PC-3 (cell line): ENCODE results near the gene ATXN10. TPM values are rescaled to one million over a fixed set of nuclear protein-coding genes. Genes with fewer than 3 reads are reported as not detected.
A peak's percentile ranks its signal among the peaks of the same experiment; 100 is the strongest.

Experiments used
- ATAC-seq: fragments of 200-7000 bp; cut with Tn5 transposase; 2 replicates; pipeline ENCODE4 v1.9.1; 2020; ENCODE audit warnings: mild to moderate bottlenecking, moderate library complexity
- BruUV-seq: library from RNA; stranded (reverse); fragments of 400-500 nt; replicated peaks from 2 replicates; lab custom pipeline; 2021; lab: Mats Ljungman, UMichigan
- CTCF ChIA-PET: fragments of 300-600 bp; sonication (Branson Sonifier 250); formaldehyde crosslinking; loops from one replicate; lab custom pipeline; 2022; ENCODE audit warnings: antibody characterized with exemption; lab: Charles Lee
- POLR2A ChIA-PET: fragments of 300-600 bp; sonication (Branson Sonifier 250); formaldehyde crosslinking; loops from one replicate; lab custom pipeline; 2022; ENCODE audit warnings: antibody characterized with exemption; ENCODE audit not compliant: unreplicated experiment; lab: Charles Lee
- DNase-seq: peaks from one replicate; pipeline ENCODE4 v3.0.0-alpha.2; 2015
- H2AFZ ChIP-seq: fragments of 300-600 bp; sonication (generic); 2 replicates; pipeline ENCODE4 v1.6.0; 2016; ENCODE audit warnings: antibody characterized with exemption, low read length
- H3F3A ChIP-seq: fragments of 300-600 bp; sonication (generic); one replicate; pipeline ENCODE4 v1.6.0; 2017; ENCODE audit warnings: antibody characterized with exemption, low read length, control low read depth, mild to moderate bottlenecking; ENCODE audit not compliant: unreplicated experiment
- H3K27ac ChIP-seq: fragments of 300-600 bp; sonication (generic); 2 replicates; pipeline ENCODE4 v1.5.1; 2016; ENCODE audit warnings: mild to moderate bottlenecking, low read length
- H3K27me3 ChIP-seq: fragments of 300-600 bp; sonication (generic); 2 replicates; pipeline ENCODE4 v1.6.1; 2016; ENCODE audit warnings: low read length, mixed read lengths
- H3K36me3 ChIP-seq: fragments of 300-600 bp; sonication (generic); 2 replicates; pipeline ENCODE4 v1.6.1; 2016; ENCODE audit warnings: low read depth, mixed run types, low read length, mixed read lengths
- H3K4me1 ChIP-seq: fragments of 300-600 bp; sonication (generic); 2 replicates; pipeline ENCODE4 v1.5.1; 2016; ENCODE audit warnings: low read length; ENCODE audit not compliant: insufficient read depth
- H3K4me2 ChIP-seq: fragments of 300-600 bp; sonication (generic); 2 replicates; pipeline ENCODE4 v1.6.0; 2016; ENCODE audit warnings: low read length
- H3K4me3 ChIP-seq: fragments of 300-600 bp; sonication (generic); 2 replicates; pipeline ENCODE4 v1.5.1; 2016; ENCODE audit warnings: mild to moderate bottlenecking, low read length, mixed read lengths
- H3K79me2 ChIP-seq: fragments of 300-600 bp; sonication (generic); 2 replicates; pipeline ENCODE4 v1.6.1; 2017; ENCODE audit warnings: low read length, mixed read lengths
- H3K9ac ChIP-seq: fragments of 300-600 bp; sonication (generic); 2 replicates; pipeline ENCODE4 v1.6.0; 2016; ENCODE audit warnings: mild to moderate bottlenecking, low read length
- H3K9me2 ChIP-seq: fragments of 300-600 bp; sonication (generic); replicated peaks from 2 replicates; pipeline ENCODE4 v1.6.1; 2016; ENCODE audit warnings: mixed run types, low read length, mixed read lengths
- H3K9me3 ChIP-seq: fragments of 300-600 bp; sonication (generic); 2 replicates; pipeline ENCODE4 v1.6.1; 2016; ENCODE audit warnings: low read length, mixed read lengths
- H4K20me1 ChIP-seq: fragments of 300-600 bp; sonication (generic); 2 replicates; pipeline ENCODE4 v1.6.1; 2016; ENCODE audit warnings: low read length, mixed read lengths
- CTCF ChIP-seq: fragments of 300-600 bp; sonication (generic); conservative IDR thresholded peaks from 2 replicates; pipeline ENCODE4 v1.5.1; 2017; ENCODE audit warnings: antibody characterized with exemption, low read depth, mild to moderate bottlenecking, low read length
- EZH2 ChIP-seq: fragments of 300-600 bp; sonication (generic); IDR thresholded peaks from one replicate; pipeline ENCODE4 v1.6.1; 2017; ENCODE audit warnings: antibody characterized with exemption, mild to moderate bottlenecking, low read length; ENCODE audit not compliant: unreplicated experiment
- EZH2phosphoT487 ChIP-seq: fragments of 300-600 bp; sonication (generic); IDR thresholded peaks from 2 replicates; pipeline ENCODE4 v1.6.1; 2018; ENCODE audit warnings: mild to moderate bottlenecking, antibody characterized with exemption, low read length, borderline replicate concordance
- intact Hi-C: fragments of 100-400 bp; cut with micrococcal nuclease; formaldehyde crosslinking; loops from 2 replicates; pipeline ENCODE4 v1.9.0; 2023
- total RNA-seq: library from RNA; depleted of rRNA; stranded (reverse); fragments of >200 nt; gene quantifications from 2 replicates; pipeline ENCODE4 v1.2.3, GENCODE V29; 2014

The ATXN10 gene
- total RNA-seq, 1 experiment from 2014 or later: 40.6 TPM

DNA sequence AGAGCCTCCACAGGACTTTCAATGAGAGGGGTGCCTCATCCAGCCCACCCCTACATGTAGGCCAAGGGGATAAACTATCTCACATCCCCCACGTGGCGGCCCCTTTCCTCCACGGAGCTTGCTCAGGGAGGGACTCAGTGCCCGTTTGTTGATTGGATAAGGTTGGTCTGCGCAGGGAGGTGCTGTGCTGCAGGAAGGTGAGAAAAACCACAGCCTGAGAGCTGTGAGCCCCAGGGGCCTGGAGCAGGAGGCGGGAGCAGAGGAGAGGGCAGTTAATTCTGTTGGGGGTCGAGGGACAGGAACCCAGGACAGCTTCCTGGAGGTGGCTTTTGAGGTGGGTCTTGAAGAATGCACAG is 31.9 kb upstream of the ATXN10 start:
- H4K20me1 ChIP-seq: no peaks in the 10 kb centered on the region
- no peaks in the 10 kb centered on the region for H3K9me3 ChIP-seq
- CTCF ChIA-PET: no interaction called here
- H3K4me1 ChIP-seq: peaks cover 23% of the 10 kb centered on the region
- peak overlapping the region; percentile 68; the same call in 1 of the 2 replicates for H3K4me2 ChIP-seq
- BruUV-seq: no TSS peak
- POLR2A ChIA-PET: interaction anchor here (0.6 kb wide), 1 partner anchor 280 kb away, joined by 5 read pairs; no protein-coding TSS in a partner anchor
- peak overlapping the region; percentile 77; the same call in 1 of the 2 replicates for H3K9ac ChIP-seq
- no peaks in the 10 kb centered on the region for H3K79me2 ChIP-seq
- no peaks in the 10 kb centered on the region for H3K9me2 ChIP-seq
- no peak overlapping the region for H3K4me3 ChIP-seq
- peaks cover 3% of the 10 kb centered on the region for H3F3A ChIP-seq
- no peaks in the 10 kb centered on the region for H3K27me3 ChIP-seq
- intact Hi-C loops: loop anchor here (2.0 kb wide), 1 partner anchor 61 kb away; no protein-coding TSS in a partner anchor
- H2AFZ ChIP-seq: no peak overlapping the region
- DNase-seq: no peak
- ATAC-seq: no peak
- H3K36me3 ChIP-seq: no peaks in the 10 kb centered on the region
- peak overlapping the region; percentile 96 for H3K27ac ChIP-seq
- no peak for TF ChIP-seq CTCF
- TF ChIP-seq EZH2phosphoT487: no peak
- TF ChIP-seq EZH2: no peak

DNA sequence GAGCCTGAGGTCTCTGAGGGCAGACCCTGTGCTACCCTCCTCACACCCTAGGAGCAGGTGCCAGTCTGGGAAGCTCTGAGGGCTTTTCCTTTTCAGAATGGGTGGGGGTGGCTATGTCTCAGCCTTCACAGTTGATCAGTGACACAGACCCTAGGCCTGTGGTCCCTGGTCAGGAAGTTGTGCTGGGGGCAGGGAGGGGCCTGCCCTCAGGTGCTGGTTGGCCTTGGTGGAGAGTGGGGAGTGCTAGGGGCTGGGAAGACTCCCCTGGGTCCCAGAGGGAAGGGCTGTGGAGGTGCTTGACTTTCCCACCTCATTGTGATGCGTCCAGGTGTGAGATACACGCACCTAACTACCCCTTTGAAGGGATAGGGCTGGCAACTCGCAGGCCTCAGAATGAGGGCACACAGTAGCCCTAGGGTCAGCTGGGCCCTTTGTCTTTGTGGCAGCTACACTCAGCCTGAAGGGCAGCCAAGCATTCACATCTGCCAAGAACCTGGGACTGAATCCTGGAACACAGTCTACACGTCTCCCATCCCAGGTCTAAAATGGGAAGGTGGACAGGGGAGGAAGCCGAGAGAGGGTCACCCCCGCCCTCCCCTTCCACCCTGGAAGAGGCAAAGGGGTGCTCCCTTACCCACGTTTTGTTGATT is 31.2 kb upstream of the ATXN10 start:
- Histone ChIP-seq H3K9ac (no peak overlapping the region), H2AFZ (no peak overlapping the region), H3K27ac (no peak overlapping the region; the same call in 1 of the 2 replicates), H3K27me3 (no peaks in the 10 kb centered on the region), H3K4me2 (no peak overlapping the region), H3F3A (peaks cover 3% of the 10 kb centered on the region), H3K79me2 (no peaks in the 10 kb centered on the region), H3K4me3 (no peak overlapping the region), H3K36me3 (no peaks in the 10 kb centered on the region), H3K9me3 (no peaks in the 10 kb centered on the region), H3K9me2 (no peaks in the 10 kb centered on the region), H4K20me1 (no peaks in the 10 kb centered on the region), H3K4me1 (peaks cover 28% of the 10 kb centered on the region)
- POLR2A ChIA-PET: interaction anchor here (0.6 kb wide), 1 partner anchor 279 kb away, joined by 5 read pairs; no protein-coding TSS in a partner anchor
- no TSS peak for BruUV-seq
- TF ChIP-seq CTCF: no peak
- no peak for TF ChIP-seq EZH2phosphoT487
- no peak for TF ChIP-seq EZH2
- ATAC-seq (no peak), DNase-seq (no peak)
- CTCF ChIA-PET: no interaction called here
- intact Hi-C loops: no loop called here

DNA sequence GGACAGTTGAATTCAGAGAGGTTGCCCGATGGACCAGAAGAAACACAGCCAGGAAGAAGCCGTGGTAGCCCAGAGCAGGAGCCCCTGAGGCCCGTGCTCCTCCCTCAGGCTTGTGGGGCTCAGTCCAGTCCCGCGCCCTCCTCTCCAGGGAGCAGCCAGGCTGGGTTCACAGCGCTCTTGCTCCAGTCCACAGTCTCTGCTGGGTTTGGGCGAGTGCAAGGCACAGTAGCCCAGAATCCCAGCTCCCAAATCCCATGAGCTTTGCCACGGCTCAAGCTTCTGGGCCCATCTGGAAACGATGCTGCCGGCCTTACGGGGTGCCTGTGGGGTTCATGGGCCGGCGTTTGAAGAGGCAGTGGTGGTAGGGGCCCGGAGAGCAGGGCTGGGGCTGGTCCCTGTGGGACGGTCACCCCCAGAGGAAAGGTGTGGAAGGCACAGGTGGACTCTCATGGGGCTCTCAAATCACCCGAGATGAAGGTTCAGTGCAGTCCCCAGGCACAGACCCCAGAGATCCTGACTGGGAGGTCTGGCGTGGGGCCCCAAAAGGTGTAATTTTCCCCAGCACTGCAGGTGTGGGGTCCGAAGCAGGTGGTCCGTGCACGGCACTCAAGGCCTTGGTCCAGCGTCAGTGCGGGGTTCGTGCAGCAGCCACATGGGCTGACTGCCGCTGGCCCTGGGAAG is 30.6 kb upstream of the ATXN10 start:
- H3K36me3 ChIP-seq: no peaks in the 10 kb centered on the region

More for the DNA sequence above, 30.6 kb upstream of the ATXN10 start:
- TF ChIP-seq EZH2phosphoT487 (no peak), EZH2 (no peak), CTCF (no peak)
- DNase-seq (no peak), ATAC-seq (no peak)
- Histone ChIP-seq H3K9ac (no peak overlapping the region), H3K79me2 (no peaks in the 10 kb centered on the region), H4K20me1 (no peaks in the 10 kb centered on the region), H3K9me2 (no peaks in the 10 kb centered on the region), H3K27ac (no peak overlapping the region), H3K4me3 (no peak overlapping the region), H3K27me3 (no peaks in the 10 kb centered on the region), H3K4me2 (no peak overlapping the region), H3F3A (peaks cover 3% of the 10 kb centered on the region), H3K4me1 (peaks cover 33% of the 10 kb centered on the region), H3K9me3 (no peaks in the 10 kb centered on the region), H2AFZ (no peak overlapping the region)
- BruUV-seq: no TSS peak
- CTCF ChIA-PET: no interaction called here
- POLR2A ChIA-PET: no interaction called here
- intact Hi-C loops: no loop called here
